Activated CD4-positive, alpha-beta T cell treated with anti-CD3 and anti-CD28 coated beads for 48 hours (primary cell): Measurements from ENCODE around the gene TEX28.
"Not testable (repeated sequence)": the region's sequence is repeated elsewhere in the genome, so short reads cannot be mapped to it uniquely, and the experiment has no call there.

ENCODE experiments used
- DNase-seq: peaks from one replicate; pipeline ENCODE4 v3.0.0-alpha.2; 2020

TEX28 gene

GRCh38 chrX:154239982-154240503, 54.9 kb downstream of the TEX28 start:
- DNase-seq = not testable (repeated sequence)

GRCh38 chrX:154238939-154239559, 55.9 kb downstream of the TEX28 start:
- not testable (repeated sequence) for DNase-seq

DNA sequence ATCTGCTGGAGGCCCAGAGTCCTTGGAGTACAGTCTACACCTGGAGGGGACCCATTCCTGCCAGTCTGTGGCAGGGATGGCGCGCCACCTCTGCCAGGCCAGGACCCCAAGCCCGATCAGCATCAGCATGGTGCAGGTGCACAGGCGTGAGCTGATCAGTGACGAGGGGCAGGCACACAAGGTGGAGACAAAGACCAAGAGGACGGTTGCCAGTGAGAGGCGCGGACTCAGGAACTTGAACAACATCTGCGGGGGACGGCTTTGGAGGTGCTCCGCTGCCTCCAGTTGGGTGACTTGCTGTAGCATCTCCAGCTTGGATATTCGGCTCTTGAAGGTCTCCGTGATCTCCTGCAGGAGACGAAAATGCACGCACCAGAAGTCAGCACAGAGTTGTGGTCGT, 61.3 kb downstream of the TEX28 start:
- not testable (repeated sequence) for DNase-seq

DNA sequence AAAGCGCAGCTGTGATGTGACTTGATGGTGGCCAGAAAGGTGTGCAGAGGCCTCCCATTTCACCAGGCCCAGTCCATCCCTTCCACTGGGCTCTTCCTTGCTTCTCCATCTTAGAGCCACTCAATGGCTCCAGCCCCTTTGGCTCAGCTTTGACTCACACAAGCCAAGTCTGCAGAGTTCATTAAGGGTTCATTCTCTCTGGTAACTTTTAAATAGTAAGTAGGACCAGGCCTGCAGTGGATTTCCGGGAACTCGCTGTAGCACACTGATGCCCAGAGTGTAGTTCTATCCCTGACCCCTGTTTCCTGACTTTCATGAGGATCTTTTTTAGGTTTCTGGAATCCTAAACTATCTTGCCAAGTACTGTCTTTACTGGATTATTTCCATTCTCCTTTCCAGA, 63.5 kb downstream of the TEX28 start:
- DNase-seq = not testable (repeated sequence)

GRCh38 chrX:154226706-154227105, 68.2 kb downstream of the TEX28 start:
- DNase-seq = not testable (repeated sequence)

DNA sequence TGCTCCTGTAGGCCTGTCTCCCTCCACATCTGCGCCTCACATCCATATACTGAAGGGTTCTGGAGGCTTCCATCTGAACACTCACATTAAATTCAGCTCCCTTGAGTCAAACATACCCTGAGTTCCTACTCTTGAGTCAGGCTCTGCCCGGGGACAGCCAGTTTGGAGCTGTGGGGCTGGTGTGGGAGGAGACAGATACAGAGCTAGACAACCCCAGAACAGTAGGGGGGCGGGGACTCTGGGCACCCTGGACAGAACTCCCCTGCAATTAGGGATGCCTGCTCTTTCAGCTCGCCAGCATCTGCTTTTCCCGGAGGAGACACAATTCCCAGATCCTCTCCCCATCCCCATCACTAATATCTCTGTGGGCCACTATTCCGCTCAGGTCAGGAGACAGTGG, 69.6 kb downstream of the TEX28 start:
- not testable (repeated sequence) for DNase-seq
